ENCODE measurements around the gene PINK1.

GRCh38 chr1:20683614-20684013, 50.4 kb downstream of the PINK1 start:
- TF ChIP-seq CTCF (conservative IDR thresholded peaks at IDR 0.05) (no peak), EZH2 (IDR thresholded peaks at IDR 0.05; ENCODE audit: low read depth) (no peak)
